Panc1 (cell line): ENCODE results near the gene ARID5B. TPM values are rescaled to one million over a fixed set of nuclear protein-coding genes. Genes with fewer than 3 reads are reported as not detected.
A peak's percentile ranks its signal among the peaks of the same experiment; 100 is the strongest.

ENCODE experiments used
- ATAC-seq: fragments of 200-7000 bp; cut with Tn5 transposase; 2 replicates; pipeline ENCODE4 v1.9.1; 2020; ENCODE audit warnings: mild to moderate bottlenecking, moderate library complexity
- BruUV-seq: library from RNA; stranded (reverse); fragments of 400-500 nt; replicated peaks from 2 replicates; lab custom pipeline; 2021; lab: Mats Ljungman, UMichigan
- CTCF ChIA-PET: fragments of 300-600 bp; sonication (Branson Sonifier 250); formaldehyde crosslinking; loops from one replicate; lab custom pipeline; 2022; ENCODE audit warnings: antibody characterized with exemption; lab: Charles Lee
- POLR2A ChIA-PET: fragments of 300-600 bp; sonication (Branson Sonifier 250); formaldehyde crosslinking; loops from one replicate; lab custom pipeline; 2022; ENCODE audit warnings: antibody characterized with exemption; lab: Charles Lee
- DNase-seq: peaks from one replicate; pipeline ENCODE4 v3.0.0-alpha.2; 2010; ENCODE audit warnings: low read depth, low spot score
- H3K27ac ChIP-seq: 2 replicates; pipeline ENCODE4 v1.5.1; 2011; ENCODE audit warnings: mild to moderate bottlenecking, low read length, inconsistent platforms
- H3K27me3 ChIP-seq: fragments of 200-500 bp; sonication (Bioruptor generic); 2 replicates; pipeline ENCODE4 v1.6.0; 2014; ENCODE audit warnings: low read length, inconsistent platforms; ENCODE audit not compliant: control insufficient read depth, insufficient read depth
- H3K36me3 ChIP-seq: fragments of 200-500 bp; sonication (Bioruptor generic); 2 replicates; pipeline ENCODE4 v1.5.1; 2014; ENCODE audit warnings: inconsistent platforms, mild to moderate bottlenecking, low read length, moderate library complexity; ENCODE audit not compliant: control insufficient read depth, insufficient read depth
- H3K4me1 ChIP-seq: 2 replicates; pipeline ENCODE4 v1.5.1; 2011; ENCODE audit warnings: inconsistent platforms, mild to moderate bottlenecking, low read length, moderate library complexity; ENCODE audit not compliant: control insufficient read depth, insufficient read depth
- H3K4me3 ChIP-seq, 2 experiments: 2 replicates each; pipeline ENCODE4 v1.5.1; 2011 to 2012; ENCODE audit warnings: low read depth in 2 of 2, low read length in 2 of 2, mild to moderate bottlenecking in 2 of 2, inconsistent platforms in 1 of 2, moderate library complexity in 1 of 2
- H3K9me3 ChIP-seq: fragments of 200-500 bp; sonication (Bioruptor generic); 2 replicates; pipeline ENCODE4 v1.5.1; 2014; ENCODE audit warnings: low read depth, mild to moderate bottlenecking, inconsistent platforms, low read length, moderate library complexity; ENCODE audit not compliant: control insufficient read depth, insufficient read depth
- CTCF ChIP-seq: fragments of 450-650 bp; IDR thresholded peaks from 2 replicates; pipeline ENCODE4 v1.5.1; 2017; ENCODE audit warnings: mild to moderate bottlenecking
- POLR2AphosphoS5 ChIP-seq: IDR thresholded peaks from 2 replicates; pipeline ENCODE4 v1.6.1; 2012; ENCODE audit warnings: mild to moderate bottlenecking, low read depth, low read length, moderate library complexity
- REST ChIP-seq, 2 experiments: IDR thresholded peaks; 2 replicates each; pipeline ENCODE4 v1.6.1; 2011 to 2012; ENCODE audit warnings: low read depth in 2 of 2, control low read depth in 1 of 2, low read length in 1 of 2, mild to moderate bottlenecking in 1 of 2, moderate library complexity in 1 of 2; ENCODE audit not compliant: insufficient read depth in 1 of 2
- SIN3A ChIP-seq: IDR thresholded peaks from 2 replicates; pipeline ENCODE4 v1.6.1; 2012; ENCODE audit warnings: low read depth, mild to moderate bottlenecking, low read length, moderate library complexity, borderline replicate concordance; ENCODE audit not compliant: insufficient read depth
- TCF7L2 ChIP-seq: IDR thresholded peaks from 2 replicates; pipeline ENCODE4 v1.6.1; 2011; ENCODE audit warnings: mild to moderate bottlenecking, low read depth, low read length, inconsistent platforms
- in situ Hi-C: cut with HindIII; loops from 2 replicates; pipeline ENCODE4 v1.10.0; 2016; ENCODE audit warnings: low sequenced_read_pairs, low pct_unique_long_range_greater_than_20kb
- intact Hi-C: fragments of 100-400 bp; cut with micrococcal nuclease; formaldehyde crosslinking; loops from one replicate; pipeline ENCODE4 v1.10.0; 2022; ENCODE audit not compliant: unreplicated experiment
- total RNA-seq: library from RNA; stranded (reverse); gene quantifications from one replicate; pipeline ENCODE4 v1.2.1, GENCODE V29; 2021; ENCODE audit not compliant: unreplicated experiment

Gene ARID5B
- total RNA-seq, 1 experiment from 2014 or later: 22.7 TPM

GRCh38 chr10:61869041-61869675 lies 32.3 kb upstream of the ARID5B start:
- Histone ChIP-seq H3K27me3 (no peaks in the 10 kb centered on the region), H3K27ac (peak overlapping the region; percentile 76), H3K4me1 (peaks cover 13% of the 10 kb centered on the region; the same call in 1 of the 2 replicates), H3K4me3 (no peak overlapping the region), H3K9me3 (no peaks in the 10 kb centered on the region), H3K36me3 (no peaks in the 10 kb centered on the region)
- intact Hi-C loops: no loop called here
- no TSS peak for BruUV-seq
- TF ChIP-seq TCF7L2 (no peak), SIN3A (no peak), REST (IDR thresholded peaks at IDR 0.05; ENCODE audit: insufficient read depth in 1 of 2, low read depth in 2 of 2, low read length in 1 of 2) (no peak), POLR2AphosphoS5 (no peak), CTCF (no peak)
- CTCF ChIA-PET: no interaction called here
- DNase-seq (no peak), ATAC-seq (no peak)
- POLR2A ChIA-PET: no interaction called here
- in situ Hi-C loops: no loop called here

- no peak for TF ChIP-seq SIN3A
- TF ChIP-seq CTCF: no peak
- TF ChIP-seq REST (IDR thresholded peaks at IDR 0.05; ENCODE audit: insufficient read depth in 1 of 2, low read depth in 2 of 2, low read length in 1 of 2): no peak
- no peak for TF ChIP-seq POLR2AphosphoS5
- TF ChIP-seq TCF7L2: no peak; the same call in 1 of the 2 replicates
- ATAC-seq (no peak), DNase-seq (no peak)
- H3K4me1 ChIP-seq: peaks cover 13% of the 10 kb centered on the region; the same call in 1 of the 2 replicates
- ChIA-PET POLR2A (no interaction called here), CTCF (no interaction called here)
- BruUV-seq: no TSS peak
- no peaks in the 10 kb centered on the region for H3K9me3 ChIP-seq
- no peaks in the 10 kb centered on the region for H3K27me3 ChIP-seq
- in situ Hi-C loops: no loop called here
- intact Hi-C loops: no loop called here
- peak overlapping the region; percentile 76 for H3K27ac ChIP-seq
- H3K36me3 ChIP-seq: no peaks in the 10 kb centered on the region
- no peak overlapping the region for H3K4me3 ChIP-seq
Observed at GRCh38 chr10:61869774-61870525, 31.5 kb upstream of the ARID5B start.
